HepG2 (cell line): ENCODE results near the gene SALL4. TPM values are rescaled to one million over a fixed set of nuclear protein-coding genes. Genes with fewer than 3 reads are reported as not detected.

Experiments used
- DMAP1 ChIP-seq: IDR thresholded peaks from 2 replicates; pipeline ENCODE4 v1.6.1; 2016
- GFI1 ChIP-seq: sonication (generic); formaldehyde crosslinking; IDR thresholded peaks from 2 replicates; pipeline ENCODE4 v1.5.0; 2020; ENCODE audit warnings: missing genetic modification reagents, mild to moderate bottlenecking, borderline replicate concordance
- HNRNPUL1 ChIP-seq: fragments of 200-400 bp; formaldehyde crosslinking; IDR thresholded peaks from 2 replicates; pipeline ENCODE4 v1.6.1; 2017; ENCODE audit warnings: low read depth, mild to moderate bottlenecking, low read length, moderate library complexity
- JUNB ChIP-seq: sonication (generic); formaldehyde crosslinking; IDR thresholded peaks from 2 replicates; pipeline ENCODE4 v1.8.0; 2022; ENCODE audit warnings: missing genetic modification reagents, mild to moderate bottlenecking, borderline replicate concordance
- KAT7 ChIP-seq: IDR thresholded peaks from 2 replicates; pipeline ENCODE4 v1.6.1; 2018; ENCODE audit warnings: borderline replicate concordance, missing compliant biosample characterization
- KDM1A ChIP-seq: IDR thresholded peaks from 2 replicates; pipeline ENCODE4 v1.6.1; 2016; ENCODE audit warnings: missing compliant biosample characterization
- POLR2G ChIP-seq: fragments of 200-400 bp; formaldehyde crosslinking; IDR thresholded peaks from 2 replicates; pipeline ENCODE4 v1.6.1; 2018; ENCODE audit warnings: mild to moderate bottlenecking, low read depth, low read length, moderate library complexity
- SAP130 ChIP-seq: IDR thresholded peaks from 2 replicates; pipeline ENCODE4 v1.6.1; 2016; ENCODE audit warnings: low read depth
- SRSF1 ChIP-seq: fragments of 200-400 bp; formaldehyde crosslinking; optimal IDR thresholded peaks from 2 replicates; pipeline ENCODE3; 2017; ENCODE audit warnings: mild to moderate bottlenecking, low read depth, low read length, moderate library complexity
- TAF15 ChIP-seq: fragments of 200-400 bp; formaldehyde crosslinking; IDR thresholded peaks from one replicate; pipeline ENCODE4 v1.6.1; 2018; ENCODE audit warnings: mild to moderate bottlenecking, low read depth, low read length; ENCODE audit not compliant: poor library complexity, severe bottlenecking
- ZFYVE20 ChIP-seq: sonication (generic); formaldehyde crosslinking; IDR thresholded peaks from 2 replicates; pipeline ENCODE4 v1.8.0; 2023; ENCODE audit warnings: low read depth, mild to moderate bottlenecking, moderate library complexity, missing genetic modification reagents, borderline replicate concordance
- ZNF317 ChIP-seq: sonication (generic); formaldehyde crosslinking; IDR thresholded peaks from 2 replicates; pipeline ENCODE4 v1.5.0; 2020; ENCODE audit warnings: mild to moderate bottlenecking, missing genetic modification reagents
- ZNF354B ChIP-seq: sonication (generic); formaldehyde crosslinking; IDR thresholded peaks from 2 replicates; pipeline ENCODE4 v1.8.0; 2022; ENCODE audit warnings: mild to moderate bottlenecking, missing genetic modification reagents
- ZNF546 ChIP-seq: sonication (generic); formaldehyde crosslinking; conservative IDR thresholded peaks from 2 replicates; pipeline ENCODE4 v1.8.1; 2023; ENCODE audit warnings: mild to moderate bottlenecking, missing genetic modification reagents
- ZNF572 ChIP-seq: sonication (generic); formaldehyde crosslinking; IDR thresholded peaks from 2 replicates; pipeline ENCODE4 v1.5.1; 2020; ENCODE audit warnings: mild to moderate bottlenecking, missing genetic modification reagents
- ZNF672 ChIP-seq: sonication (generic); formaldehyde crosslinking; IDR thresholded peaks from 2 replicates; pipeline ENCODE4 v1.8.1; 2022; ENCODE audit warnings: missing genetic modification reagents
- ZNF816 ChIP-seq: sonication (generic); formaldehyde crosslinking; IDR thresholded peaks from 2 replicates; pipeline ENCODE4 v1.8.0; 2022; ENCODE audit warnings: missing genetic modification reagents, mild to moderate bottlenecking, borderline replicate concordance
- ZNF883 ChIP-seq: sonication (generic); formaldehyde crosslinking; IDR thresholded peaks from 2 replicates; pipeline ENCODE4 v1.5.1; 2020; ENCODE audit warnings: mild to moderate bottlenecking, missing genetic modification reagents; ENCODE audit errors: not compliant biosample characterization
- polyA plus RNA-seq, 8 experiments: library from polyadenylated mRNA; depleted of rRNA in 3 of 8; stranded (reverse) in 7 of 8; unstranded in 1 of 8; fragments of >200 nt; fragmentation: Illumina TruSeq in 4 of 8; extraction: Trizol in 4 of 8; gene quantifications; 2 replicates each; pipeline versions ENCODE4 v1.2.1 to v1.2.3, GENCODE V29; 2011 to 2016; ENCODE audit warnings: low read depth in 4 of 8, missing spikeins in 1 of 8, mixed read lengths in 1 of 8; ENCODE audit not compliant: insufficient read depth in 1 of 8
- total RNA-seq, 5 experiments: library from RNA; depleted of rRNA; stranded (reverse); fragments of >200 nt; fragmentation: Illumina TruSeq; extraction: Trizol; gene quantifications; 2 replicates each; pipeline ENCODE4 v1.2.3, GENCODE V29; 2016; ENCODE audit warnings: low read depth in 1 of 5
- TF ChIP-seq, protein P1 (sequence below): sonication (generic); formaldehyde crosslinking; conservative IDR thresholded peaks from 2 replicates; pipeline ENCODE4 v1.4.0; 2020; ENCODE audit warnings: mild to moderate bottlenecking, missing genetic modification reagents, moderate library complexity
- TF ChIP-seq, protein P2 (sequence below): sonication (generic); formaldehyde crosslinking; IDR thresholded peaks from 2 replicates; pipeline ENCODE4 v1.4.0; 2020; ENCODE audit warnings: mild to moderate bottlenecking, missing genetic modification reagents
- TF ChIP-seq, protein P3 (sequence below): sonication (generic); formaldehyde crosslinking; IDR thresholded peaks from 2 replicates; pipeline ENCODE4 v1.5.0; 2020; ENCODE audit warnings: mild to moderate bottlenecking, missing genetic modification reagents, borderline replicate concordance

SALL4 gene
- total and polyA plus RNA-seq, 2 of the 13 experiments (the other 11 are each of a cell fraction or from before 2014, with no cell fraction given) = 0.33 to 1.8 TPM

DNA sequence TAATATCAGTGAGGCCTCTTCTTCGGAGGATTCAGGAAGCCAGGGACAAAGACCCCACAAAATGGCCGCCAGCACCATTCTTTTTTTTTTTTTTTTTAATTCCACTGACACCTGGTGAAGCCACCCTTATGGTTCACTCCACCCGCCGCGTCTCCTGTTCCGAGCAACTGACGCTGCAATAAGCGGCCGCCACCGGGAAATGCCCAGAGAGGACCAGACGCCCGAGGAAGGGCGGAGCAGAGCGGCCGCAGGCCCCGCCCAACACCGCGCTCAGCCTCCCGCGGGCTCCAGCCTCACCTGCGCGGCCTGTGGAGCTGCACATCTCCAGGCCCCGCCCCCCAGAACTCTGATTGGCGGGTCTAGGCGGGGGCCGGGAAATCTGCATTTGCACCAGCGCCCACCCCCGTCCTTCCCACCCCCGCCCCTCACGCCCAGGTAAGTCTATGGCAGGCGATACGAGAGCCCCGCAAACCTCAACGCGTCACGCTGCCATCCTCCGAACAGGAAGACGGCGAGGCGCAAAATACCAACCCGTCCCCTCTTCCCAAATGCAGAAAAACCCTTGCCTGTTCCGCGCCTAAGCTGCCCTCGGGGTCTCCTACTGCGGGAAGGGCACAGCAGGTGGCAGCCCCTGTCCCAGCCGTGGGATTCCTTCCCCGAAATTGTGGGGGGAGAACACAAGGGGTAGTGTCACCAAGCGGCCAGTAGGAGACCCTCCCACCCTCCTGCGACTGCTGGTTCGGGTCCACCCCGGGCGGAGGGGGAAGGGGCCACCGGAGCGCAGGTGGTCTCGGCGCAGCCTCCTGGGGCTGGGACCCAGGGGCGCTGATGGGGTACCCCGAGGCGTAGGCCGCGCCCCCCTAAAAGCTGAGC is 35.1 kb downstream of the SALL4 start (continued):
- TF ChIP-seq, protein P1, sequence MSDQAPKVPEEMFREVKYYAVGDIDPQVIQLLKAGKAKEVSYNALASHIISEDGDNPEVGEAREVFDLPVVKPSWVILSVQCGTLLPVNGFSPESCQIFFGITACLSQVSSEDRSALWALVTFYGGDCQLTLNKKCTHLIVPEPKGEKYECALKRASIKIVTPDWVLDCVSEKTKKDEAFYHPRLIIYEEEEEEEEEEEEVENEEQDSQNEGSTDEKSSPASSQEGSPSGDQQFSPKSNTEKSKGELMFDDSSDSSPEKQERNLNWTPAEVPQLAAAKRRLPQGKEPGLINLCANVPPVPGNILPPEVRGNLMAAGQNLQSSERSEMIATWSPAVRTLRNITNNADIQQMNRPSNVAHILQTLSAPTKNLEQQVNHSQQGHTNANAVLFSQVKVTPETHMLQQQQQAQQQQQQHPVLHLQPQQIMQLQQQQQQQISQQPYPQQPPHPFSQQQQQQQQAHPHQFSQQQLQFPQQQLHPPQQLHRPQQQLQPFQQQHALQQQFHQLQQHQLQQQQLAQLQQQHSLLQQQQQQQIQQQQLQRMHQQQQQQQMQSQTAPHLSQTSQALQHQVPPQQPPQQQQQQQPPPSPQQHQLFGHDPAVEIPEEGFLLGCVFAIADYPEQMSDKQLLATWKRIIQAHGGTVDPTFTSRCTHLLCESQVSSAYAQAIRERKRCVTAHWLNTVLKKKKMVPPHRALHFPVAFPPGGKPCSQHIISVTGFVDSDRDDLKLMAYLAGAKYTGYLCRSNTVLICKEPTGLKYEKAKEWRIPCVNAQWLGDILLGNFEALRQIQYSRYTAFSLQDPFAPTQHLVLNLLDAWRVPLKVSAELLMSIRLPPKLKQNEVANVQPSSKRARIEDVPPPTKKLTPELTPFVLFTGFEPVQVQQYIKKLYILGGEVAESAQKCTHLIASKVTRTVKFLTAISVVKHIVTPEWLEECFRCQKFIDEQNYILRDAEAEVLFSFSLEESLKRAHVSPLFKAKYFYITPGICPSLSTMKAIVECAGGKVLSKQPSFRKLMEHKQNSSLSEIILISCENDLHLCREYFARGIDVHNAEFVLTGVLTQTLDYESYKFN (CRISPR knock-in tag) = 0 out of 2 replicates have a peak, but pooled peaks have one; percentile 11
- peak; percentile 90; the same call in 1 of the 2 replicates for TF ChIP-seq KAT7 (CRISPR knock-in tag)
- TF ChIP-seq KDM1A = 0 out of 2 replicates have a peak, but pooled peaks have one; percentile 10
- no peak for TF ChIP-seq ZNF354B (CRISPR knock-in tag)
- TF ChIP-seq GFI1 (CRISPR knock-in tag) = peak; percentile 52; the same call in 1 of the 2 replicates
- TF ChIP-seq, protein P2, sequence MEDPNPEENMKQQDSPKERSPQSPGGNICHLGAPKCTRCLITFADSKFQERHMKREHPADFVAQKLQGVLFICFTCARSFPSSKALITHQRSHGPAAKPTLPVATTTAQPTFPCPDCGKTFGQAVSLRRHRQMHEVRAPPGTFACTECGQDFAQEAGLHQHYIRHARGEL (CRISPR knock-in tag) = peak; percentile 86; the same call in 1 of the 2 replicates
- TF ChIP-seq, protein P3, sequence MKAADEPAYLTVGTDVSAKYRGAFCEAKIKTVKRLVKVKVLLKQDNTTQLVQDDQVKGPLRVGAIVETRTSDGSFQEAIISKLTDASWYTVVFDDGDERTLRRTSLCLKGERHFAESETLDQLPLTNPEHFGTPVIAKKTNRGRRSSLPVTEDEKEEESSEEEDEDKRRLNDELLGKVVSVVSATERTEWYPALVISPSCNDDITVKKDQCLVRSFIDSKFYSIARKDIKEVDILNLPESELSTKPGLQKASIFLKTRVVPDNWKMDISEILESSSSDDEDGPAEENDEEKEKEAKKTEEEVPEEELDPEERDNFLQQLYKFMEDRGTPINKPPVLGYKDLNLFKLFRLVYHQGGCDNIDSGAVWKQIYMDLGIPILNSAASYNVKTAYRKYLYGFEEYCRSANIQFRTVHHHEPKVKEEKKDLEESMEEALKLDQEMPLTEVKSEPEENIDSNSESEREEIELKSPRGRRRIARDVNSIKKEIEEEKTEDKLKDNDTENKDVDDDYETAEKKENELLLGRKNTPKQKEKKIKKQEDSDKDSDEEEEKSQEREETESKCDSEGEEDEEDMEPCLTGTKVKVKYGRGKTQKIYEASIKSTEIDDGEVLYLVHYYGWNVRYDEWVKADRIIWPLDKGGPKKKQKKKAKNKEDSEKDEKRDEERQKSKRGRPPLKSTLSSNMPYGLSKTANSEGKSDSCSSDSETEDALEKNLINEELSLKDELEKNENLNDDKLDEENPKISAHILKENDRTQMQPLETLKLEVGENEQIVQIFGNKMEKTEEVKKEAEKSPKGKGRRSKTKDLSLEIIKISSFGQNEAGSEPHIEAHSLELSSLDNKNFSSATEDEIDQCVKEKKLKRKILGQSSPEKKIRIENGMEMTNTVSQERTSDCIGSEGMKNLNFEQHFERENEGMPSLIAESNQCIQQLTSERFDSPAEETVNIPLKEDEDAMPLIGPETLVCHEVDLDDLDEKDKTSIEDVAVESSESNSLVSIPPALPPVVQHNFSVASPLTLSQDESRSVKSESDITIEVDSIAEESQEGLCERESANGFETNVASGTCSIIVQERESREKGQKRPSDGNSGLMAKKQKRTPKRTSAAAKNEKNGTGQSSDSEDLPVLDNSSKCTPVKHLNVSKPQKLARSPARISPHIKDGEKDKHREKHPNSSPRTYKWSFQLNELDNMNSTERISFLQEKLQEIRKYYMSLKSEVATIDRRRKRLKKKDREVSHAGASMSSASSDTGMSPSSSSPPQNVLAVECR (CRISPR knock-in tag) = peak; percentile 70
- TF ChIP-seq TAF15 = no peak
- TF ChIP-seq DMAP1 (CRISPR knock-in tag) = peak; percentile 39; the same call in 1 of the 2 replicates
- peak; percentile 78 for TF ChIP-seq SAP130 (CRISPR knock-in tag)
- peak; percentile 56 for TF ChIP-seq ZNF883 (CRISPR knock-in tag)
- no peak for TF ChIP-seq ZNF672
- TF ChIP-seq ZNF546 (CRISPR knock-in tag) = peak; percentile 67; the same call in 1 of the 2 replicates
- TF ChIP-seq HNRNPUL1 = no peak
- TF ChIP-seq ZFYVE20 (CRISPR knock-in tag) = no peak
- TF ChIP-seq ZNF317 (CRISPR knock-in tag) = 0 out of 2 replicates have a peak, but pooled peaks have one; percentile 50
- 0 out of 2 replicates have a peak, but pooled peaks have one; percentile 77 for TF ChIP-seq ZNF572 (CRISPR knock-in tag)
- TF ChIP-seq SRSF1 = peak; percentile 20
- peak; percentile 83 for TF ChIP-seq POLR2G
- TF ChIP-seq ZNF816 (CRISPR knock-in tag) = peak; percentile 1; the same call in 1 of the 2 replicates
- no peak for TF ChIP-seq JUNB (CRISPR knock-in tag)
